ENCODE data around the gene SS18L1. TPM values are rescaled to one million over a fixed set of nuclear protein-coding genes. Genes with fewer than 3 reads are reported as not detected.

Gene SS18L1
- polyA plus RNA-seq, 4 donors = 15.6 to 26.4 (median 18.9) TPM

- no peak for DNase-seq (ENCODE audit: low read depth in 4 of 4, low spot score in 3 of 4)
Measured at GRCh38 chr20:62151835-62152364, 8.3 kb downstream of the SS18L1 start.

GRCh38 chr20:62155428-62156253 lies 12.1 kb downstream of the SS18L1 start:
- DNase-seq (ENCODE audit: low read depth in 4 of 4, low spot score in 3 of 4) = no peak

- DNase-seq (ENCODE audit: low read depth in 4 of 4, low spot score in 3 of 4) = no peak
Measured at GRCh38 chr20:62156254-62156556, 12.6 kb downstream of the SS18L1 start.

GRCh38 chr20:62156592-62157386 lies 13.2 kb downstream of the SS18L1 start:
- DNase-seq (ENCODE audit: low read depth in 4 of 4, low spot score in 3 of 4) = no peak

- DNase-seq (ENCODE audit: low read depth in 4 of 4, low spot score in 3 of 4) = no peak
Measured at GRCh38 chr20:62157387-62158087, 14.0 kb downstream of the SS18L1 start.

GRCh38 chr20:62158088-62158400 lies 14.5 kb downstream of the SS18L1 start:
- DNase-seq (ENCODE audit: low read depth in 4 of 4, low spot score in 3 of 4) = no peak

GRCh38 chr20:62158541-62158940 lies 15.0 kb downstream of the SS18L1 start:
- DNase-seq (ENCODE audit: low read depth in 4 of 4, low spot score in 3 of 4) = no peak

- no peak for DNase-seq (ENCODE audit: low read depth in 4 of 4, low spot score in 3 of 4)
Measured at GRCh38 chr20:62159052-62159451, 15.5 kb downstream of the SS18L1 start.

GRCh38 chr20:62159839-62160238 lies 16.3 kb downstream of the SS18L1 start:
- no peak for DNase-seq (ENCODE audit: low read depth in 4 of 4, low spot score in 3 of 4)

- DNase-seq (ENCODE audit: low read depth in 4 of 4, low spot score in 3 of 4) = no peak
Measured at GRCh38 chr20:62160253-62160652, 16.7 kb downstream of the SS18L1 start.

- DNase-seq (ENCODE audit: low read depth in 4 of 4, low spot score in 3 of 4) = no peak
Measured at GRCh38 chr20:62160876-62161275, 17.3 kb downstream of the SS18L1 start.

- DNase-seq (ENCODE audit: low read depth in 4 of 4, low spot score in 3 of 4) = no peak
Measured at GRCh38 chr20:62161347-62161746, 17.8 kb downstream of the SS18L1 start.

- no peak for DNase-seq (ENCODE audit: low read depth in 4 of 4, low spot score in 3 of 4)
Measured at GRCh38 chr20:62162765-62163484, 19.4 kb downstream of the SS18L1 start.

- DNase-seq (ENCODE audit: low read depth in 4 of 4, low spot score in 3 of 4) = no peak
Measured at GRCh38 chr20:62163485-62163865, 19.9 kb downstream of the SS18L1 start.

- DNase-seq (ENCODE audit: low read depth in 4 of 4, low spot score in 3 of 4) = no peak
Measured at GRCh38 chr20:62163986-62164762, 20.6 kb downstream of the SS18L1 start.

GRCh38 chr20:62164879-62165761 lies 21.6 kb downstream of the SS18L1 start:
- no peak for DNase-seq (ENCODE audit: low read depth in 4 of 4, low spot score in 3 of 4)

GRCh38 chr20:62165762-62166399 lies 22.3 kb downstream of the SS18L1 start:
- DNase-seq (ENCODE audit: low read depth in 4 of 4, low spot score in 3 of 4) = no peak

- no peak for DNase-seq (ENCODE audit: low read depth in 4 of 4, low spot score in 3 of 4)
Measured at GRCh38 chr20:62167474-62167873, 23.9 kb downstream of the SS18L1 start.

All from left renal pelvis (tissue), 4 donors.